IPS DF 4.7 (cell line): ENCODE results near the gene TBC1D25.

ENCODE experiments used
- DNase-seq: peaks from one replicate; pipeline ENCODE4 v3.0.0-alpha.2; 2013; ENCODE audit warnings: low spot score; ENCODE audit errors: extremely low read depth

Gene TBC1D25

GRCh38 chrX:48601741-48602394 lies 62.4 kb downstream of the TBC1D25 start:
- no peak for DNase-seq

DNA sequence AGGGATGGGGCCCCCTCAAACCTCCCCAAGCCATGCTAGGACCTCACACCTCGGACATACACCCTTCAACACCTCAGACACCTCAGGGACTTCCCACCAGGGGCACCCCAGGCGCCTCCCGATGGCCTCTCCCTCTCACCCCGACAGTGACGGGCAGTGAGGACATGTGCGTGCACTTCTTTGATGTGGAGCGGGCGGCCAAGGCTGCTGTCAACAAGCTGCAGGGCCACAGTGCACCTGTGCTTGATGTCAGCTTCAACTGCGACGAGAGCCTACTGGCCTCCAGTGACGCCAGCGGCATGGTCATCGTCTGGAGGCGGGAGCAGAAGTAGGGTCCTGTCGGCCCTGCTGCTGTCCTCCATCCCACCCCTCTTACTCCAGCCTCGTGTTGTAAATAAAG lies 65.2 kb downstream of the TBC1D25 start:
- DNase-seq: no peak

- no peak for DNase-seq
Measured at GRCh38 chrX:48606091-48606490, 66.6 kb downstream of the TBC1D25 start.

- no peak for DNase-seq
Measured at GRCh38 chrX:48611703-48612102, 72.2 kb downstream of the TBC1D25 start.
